A549 treated with AZD9567 at 1 μM for 4 hours (cell line): ENCODE measurements around the gene OR1D5. TPM values are rescaled to one million over a fixed set of nuclear protein-coding genes. Genes with fewer than 3 reads are reported as not detected.

Experiments
- total RNA-seq: library from RNA; stranded (reverse); fragments of 200-300 nt; extraction: Qiagen RNA extraction; gene quantifications from 5 replicates; pipeline ENCODE4 v1.2.3, GENCODE V29; 2022; ENCODE audit not compliant: insufficient read depth

Gene OR1D5, protein sequence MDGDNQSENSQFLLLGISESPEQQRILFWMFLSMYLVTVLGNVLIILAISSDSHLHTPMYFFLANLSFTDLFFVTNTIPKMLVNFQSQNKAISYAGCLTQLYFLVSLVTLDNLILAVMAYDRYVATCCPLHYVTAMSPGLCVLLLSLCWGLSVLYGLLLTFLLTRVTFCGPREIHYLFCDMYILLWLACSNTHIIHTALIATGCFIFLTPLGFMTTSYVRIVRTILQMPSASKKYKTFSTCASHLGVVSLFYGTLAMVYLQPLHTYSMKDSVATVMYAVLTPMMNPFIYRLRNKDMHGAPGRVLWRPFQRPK
- total RNA-seq: not detected in 5 replicates

DNA sequence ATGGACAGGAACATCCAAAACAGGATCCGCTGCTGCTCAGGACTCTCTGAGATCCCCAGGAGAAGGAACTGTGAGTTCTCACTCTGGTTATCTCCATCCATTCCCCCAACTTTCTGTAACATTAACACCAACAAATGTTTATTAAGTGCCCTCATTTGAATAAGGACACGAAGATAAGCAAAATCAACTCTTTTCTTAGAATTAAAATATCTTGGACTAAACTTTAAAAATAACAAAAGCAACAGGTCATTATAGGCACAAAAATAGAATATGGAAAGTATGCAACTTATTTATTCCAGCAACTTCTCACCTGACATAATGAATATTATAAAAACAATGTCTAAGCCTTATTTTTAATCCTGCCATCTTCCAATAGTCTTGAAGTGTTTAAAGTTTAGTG, at the start of gene OR1D5:
Gene OR1D5 (minus strand): TSS at position 101 of the 400 bp plus-strand sequence. CDS start 0 bp downstream, at position 101.

DNA sequence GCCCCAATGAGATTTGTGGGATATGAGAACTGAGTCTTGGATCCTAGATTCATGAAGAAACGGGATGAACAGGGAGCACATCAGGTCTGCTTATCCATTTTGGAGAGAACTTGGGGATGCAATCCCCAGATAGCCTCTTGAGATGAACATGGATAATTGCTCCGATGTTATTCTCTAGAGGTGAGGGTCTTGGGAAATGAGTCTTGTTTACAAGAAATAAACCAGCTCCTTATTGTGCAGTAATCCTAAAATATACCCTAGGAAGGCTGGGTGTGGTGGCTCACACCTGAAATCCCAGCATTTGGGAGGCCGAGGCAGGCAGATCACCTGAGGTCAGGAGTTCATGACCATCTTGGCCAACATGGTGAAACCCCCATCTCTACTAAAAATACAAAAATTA, 40.9 kb upstream of the OR1D5 start, which contains the start of gene OR1D2:
Gene OR1D2 (minus strand): TSS at position 101 of the 400 bp plus-strand sequence. CDS start 11,426 bp downstream, outside the sequence.

Other genes starting within 250 kb of the OR1D5 start
- gene OR1D2, start 40.8 kb upstream of the OR1D5 start, total RNA-seq: not detected in 5 replicates
- not detected in 5 replicates for gene OR1G1, start 63.9 kb upstream of the OR1D5 start, total RNA-seq
- not detected in 5 replicates for gene OR1A2, start 133.9 kb upstream of the OR1D5 start, total RNA-seq
- gene OR1A1, start 144.1 kb upstream of the OR1D5 start, total RNA-seq: not detected in 5 replicates
- not detected in 5 replicates for gene OR3A1, start 234.8 kb upstream of the OR1D5 start, total RNA-seq